Glutamatergic neuron (in vitro differentiated cells): ENCODE results near the gene VIPR1. TPM values are rescaled to one million over a fixed set of nuclear protein-coding genes. Genes with fewer than 3 reads are reported as not detected.
A peak's percentile ranks its signal among the peaks of the same experiment; 100 is the strongest.

ENCODE experiments used
- DNase-seq: peaks from one replicate; pipeline ENCODE4 v3.0.0; 2022
- H3K27ac Mint-ChIP-seq: one replicate; pipeline ENCODE4 v1.8.0; 2020; ENCODE audit warnings: mild to moderate bottlenecking, mixed read lengths, inconsistent platforms; ENCODE audit not compliant: unreplicated experiment
- H3K27me3 Mint-ChIP-seq: one replicate; pipeline ENCODE4 v1.8.0; 2020; ENCODE audit warnings: mild to moderate bottlenecking, moderate library complexity, mixed read lengths, inconsistent platforms; ENCODE audit not compliant: unreplicated experiment
- H3K36me3 Mint-ChIP-seq: one replicate; pipeline ENCODE4 v1.8.0; 2020; ENCODE audit warnings: mild to moderate bottlenecking, mixed read lengths, inconsistent platforms; ENCODE audit not compliant: unreplicated experiment
- H3K4me1 Mint-ChIP-seq: one replicate; pipeline ENCODE4 v1.8.0; 2020; ENCODE audit warnings: mild to moderate bottlenecking, low read depth, mixed read lengths, inconsistent platforms; ENCODE audit not compliant: unreplicated experiment
- H3K4me3 Mint-ChIP-seq: one replicate; pipeline ENCODE4 v1.8.0; 2020; ENCODE audit warnings: mild to moderate bottlenecking, mixed read lengths, inconsistent platforms; ENCODE audit not compliant: unreplicated experiment
- H3K9me3 Mint-ChIP-seq: one replicate; pipeline ENCODE4 v1.8.0; 2020; ENCODE audit warnings: mild to moderate bottlenecking, moderate library complexity, mixed read lengths, inconsistent platforms; ENCODE audit not compliant: unreplicated experiment
- total RNA-seq: library from RNA; stranded (reverse); fragmentation: NEBNext Ultra II Directional; extraction: Animal tissue kit (Norgen Biotek cat#: 25700); gene quantifications from one replicate; pipeline ENCODE4 v1.2.1, GENCODE V29; 2021; ENCODE audit not compliant: unreplicated experiment
- TF ChIP-seq, protein P1 (sequence below): fragments of 200-600 bp; sonication (generic); IDR thresholded peaks from one replicate; pipeline ENCODE4 v1.5.0; 2021; ENCODE audit not compliant: partially characterized antibody, unreplicated experiment

VIPR1 gene
- total RNA-seq, 1 donor from 2014 or later: not detected

DNA sequence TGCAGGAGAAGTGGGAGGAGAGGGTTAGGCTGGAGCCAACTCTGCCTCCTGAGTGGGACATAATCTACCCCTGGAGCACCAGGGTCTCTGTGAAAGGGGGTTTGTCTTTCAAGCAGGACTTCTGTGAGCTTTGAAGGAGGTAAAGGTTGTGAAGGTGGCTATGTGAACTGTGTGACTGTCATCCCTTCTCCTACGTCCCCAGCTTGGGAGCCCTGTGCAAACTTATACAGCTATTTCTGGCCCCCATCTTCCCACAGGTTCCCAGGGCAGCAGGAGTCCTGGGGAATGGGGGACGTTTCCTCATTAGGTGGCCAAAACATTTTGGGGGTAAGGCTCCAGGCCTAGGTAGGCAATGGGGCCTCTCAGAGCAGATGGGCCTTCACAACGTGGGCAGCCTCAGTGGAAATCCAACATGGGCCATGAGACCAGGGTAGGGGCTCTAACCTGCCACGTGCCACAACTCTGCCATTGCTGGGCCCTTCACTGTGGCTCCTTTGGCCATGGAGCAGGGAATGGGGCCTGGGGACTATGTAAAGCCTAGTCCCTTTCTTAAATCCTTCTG, 3.5 kb downstream of the VIPR1 start:
- Mint-ChIP-seq H3K4me3 (no peak overlapping the region), H3K9me3 (peaks cover 6% of the 10 kb centered on the region), H3K27me3 (peaks cover 13% of the 10 kb centered on the region), H3K36me3 (no peaks in the 10 kb centered on the region), H3K4me1 (peaks cover under 1% of the 10 kb centered on the region), H3K27ac (no peak overlapping the region)
- DNase-seq: peak; percentile 2
- TF ChIP-seq, protein P1, sequence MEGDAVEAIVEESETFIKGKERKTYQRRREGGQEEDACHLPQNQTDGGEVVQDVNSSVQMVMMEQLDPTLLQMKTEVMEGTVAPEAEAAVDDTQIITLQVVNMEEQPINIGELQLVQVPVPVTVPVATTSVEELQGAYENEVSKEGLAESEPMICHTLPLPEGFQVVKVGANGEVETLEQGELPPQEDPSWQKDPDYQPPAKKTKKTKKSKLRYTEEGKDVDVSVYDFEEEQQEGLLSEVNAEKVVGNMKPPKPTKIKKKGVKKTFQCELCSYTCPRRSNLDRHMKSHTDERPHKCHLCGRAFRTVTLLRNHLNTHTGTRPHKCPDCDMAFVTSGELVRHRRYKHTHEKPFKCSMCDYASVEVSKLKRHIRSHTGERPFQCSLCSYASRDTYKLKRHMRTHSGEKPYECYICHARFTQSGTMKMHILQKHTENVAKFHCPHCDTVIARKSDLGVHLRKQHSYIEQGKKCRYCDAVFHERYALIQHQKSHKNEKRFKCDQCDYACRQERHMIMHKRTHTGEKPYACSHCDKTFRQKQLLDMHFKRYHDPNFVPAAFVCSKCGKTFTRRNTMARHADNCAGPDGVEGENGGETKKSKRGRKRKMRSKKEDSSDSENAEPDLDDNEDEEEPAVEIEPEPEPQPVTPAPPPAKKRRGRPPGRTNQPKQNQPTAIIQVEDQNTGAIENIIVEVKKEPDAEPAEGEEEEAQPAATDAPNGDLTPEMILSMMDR: no peak

DNA sequence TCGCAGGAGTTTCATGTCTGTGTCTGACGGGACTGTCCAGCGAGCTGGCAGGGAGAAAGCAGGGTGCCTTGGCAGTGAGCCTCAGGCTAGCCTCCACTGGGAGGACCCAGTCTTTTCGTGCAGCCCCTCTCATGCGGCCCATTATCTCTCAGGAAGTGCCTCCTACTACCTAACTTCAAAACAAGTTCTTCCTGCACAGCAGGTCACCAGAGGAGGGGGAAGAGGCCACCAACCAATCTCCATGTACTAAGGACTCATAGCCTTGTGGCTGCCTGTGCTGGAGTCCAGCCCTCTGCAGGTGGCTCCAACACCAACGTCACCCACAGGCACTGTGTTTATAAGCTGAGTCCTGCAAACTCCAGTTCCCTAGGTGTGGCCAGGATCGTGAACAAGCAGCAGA, 4.8 kb downstream of the VIPR1 start:
- H3K27ac Mint-ChIP-seq: no peak overlapping the region
- DNase-seq: peak; percentile 11
- no peaks in the 10 kb centered on the region for H3K4me1 Mint-ChIP-seq
- H3K9me3 Mint-ChIP-seq: peaks cover 5% of the 10 kb centered on the region
- H3K36me3 Mint-ChIP-seq: no peaks in the 10 kb centered on the region
- H3K4me3 Mint-ChIP-seq: no peak overlapping the region
- H3K27me3 Mint-ChIP-seq: peaks cover 7% of the 10 kb centered on the region
- TF ChIP-seq, protein P1: no peak

DNA sequence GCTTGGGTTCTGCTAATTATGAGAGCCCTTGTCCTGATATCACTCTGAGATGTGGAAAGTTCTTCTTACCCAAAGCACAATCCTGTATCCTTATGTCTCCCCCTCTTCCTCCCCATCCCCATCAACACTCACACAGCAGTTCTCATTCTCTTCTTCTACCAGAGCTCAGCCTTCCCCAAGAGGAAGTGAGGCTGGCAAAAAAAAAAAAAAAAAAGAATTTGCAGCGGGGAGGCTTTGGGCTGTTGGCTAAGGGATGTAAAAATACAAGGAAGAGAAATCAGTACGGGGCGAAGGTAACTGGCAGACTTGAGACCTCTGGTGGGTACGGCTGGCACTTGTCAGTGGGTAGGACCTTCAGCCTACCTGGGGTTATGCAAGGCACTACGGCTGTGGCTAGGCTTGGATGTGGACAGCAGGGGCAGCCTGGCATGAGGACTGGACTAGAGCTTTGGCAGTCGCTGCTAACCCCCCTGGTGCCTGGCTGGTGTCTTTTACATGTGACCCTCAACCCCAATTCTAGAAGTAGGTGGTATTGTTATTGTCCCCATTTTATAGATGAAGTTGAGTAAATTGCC, 5.4 kb downstream of the VIPR1 start:
- Mint-ChIP-seq H3K27ac (no peak overlapping the region), H3K27me3 (peaks cover 6% of the 10 kb centered on the region), H3K4me3 (no peak overlapping the region), H3K9me3 (peaks cover 5% of the 10 kb centered on the region), H3K4me1 (no peaks in the 10 kb centered on the region), H3K36me3 (no peaks in the 10 kb centered on the region)
- peak; percentile 3 for DNase-seq
- TF ChIP-seq, protein P1: no peak

DNA sequence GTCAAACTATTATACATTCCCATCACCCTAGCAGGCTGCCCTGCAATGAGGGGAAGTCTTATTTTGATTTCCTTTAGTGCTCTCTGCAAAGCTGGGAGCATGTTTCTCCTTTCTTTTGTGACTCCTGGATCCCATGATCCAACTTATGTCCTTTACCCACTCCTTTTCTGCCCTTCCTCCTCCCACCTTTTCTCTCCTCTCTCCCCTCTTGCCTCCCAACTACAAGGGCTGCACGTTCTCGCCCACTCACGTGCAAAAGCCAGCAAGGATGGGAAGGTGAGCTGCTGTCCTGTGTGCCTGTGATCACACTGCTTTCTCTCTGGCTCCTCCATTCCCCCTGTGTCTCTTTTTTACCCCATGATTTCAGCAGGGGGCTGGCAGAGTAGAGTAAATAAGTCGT, 6.1 kb downstream of the VIPR1 start:
- no peak overlapping the region for H3K27ac Mint-ChIP-seq
- peaks cover 5% of the 10 kb centered on the region for H3K27me3 Mint-ChIP-seq
- H3K4me3 Mint-ChIP-seq: no peak overlapping the region
- no peaks in the 10 kb centered on the region for H3K4me1 Mint-ChIP-seq
- H3K9me3 Mint-ChIP-seq: peaks cover 3% of the 10 kb centered on the region
- DNase-seq: peak; percentile 1
- TF ChIP-seq, protein P1: no peak
- no peaks in the 10 kb centered on the region for H3K36me3 Mint-ChIP-seq

DNA sequence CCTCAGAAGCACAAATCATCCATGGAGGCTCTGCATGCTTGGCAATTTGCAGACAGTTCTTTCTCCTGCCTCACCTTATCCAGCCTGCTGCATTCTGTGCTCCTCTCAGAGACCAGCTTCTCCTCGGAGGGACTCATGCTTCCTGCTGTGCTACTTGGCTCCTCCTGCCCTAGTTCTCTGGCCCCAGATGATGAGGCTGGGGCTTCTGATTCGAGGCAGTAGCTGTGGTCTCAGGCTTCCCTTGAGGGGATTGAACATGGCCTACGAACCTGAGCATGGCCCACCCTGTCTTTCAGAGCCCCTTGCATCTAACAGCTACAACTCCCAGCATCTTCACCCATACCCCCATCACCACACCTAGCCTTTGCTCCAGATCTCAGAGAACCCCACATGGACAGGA, 6.7 kb downstream of the VIPR1 start:
- Mint-ChIP-seq H3K36me3 (no peaks in the 10 kb centered on the region), H3K27me3 (peaks cover 5% of the 10 kb centered on the region), H3K4me1 (no peaks in the 10 kb centered on the region), H3K27ac (no peak overlapping the region), H3K4me3 (no peak overlapping the region), H3K9me3 (peaks cover 3% of the 10 kb centered on the region)
- TF ChIP-seq, protein P1: no peak
- no peak for DNase-seq
